SK-N-SH treated with all-trans-retinoic acid at 6 μM for 48 hours (cell line): ENCODE results near the gene CLDN8.

Source experiments
- ATAC-seq: fragments of 200-7000 bp; cut with Tn5 transposase; 3 replicates; pipeline ENCODE4 v1.9.1; 2020; ENCODE audit warnings: mild to moderate bottlenecking, moderate library complexity
- ARNTL ChIP-seq: fragments of 450-650 bp; formaldehyde crosslinking; IDR thresholded peaks from 2 replicates; pipeline ENCODE4 v1.5.0; 2020; ENCODE audit warnings: low read depth, mild to moderate bottlenecking, moderate library complexity, borderline replicate concordance
- BACH2 ChIP-seq: fragments of 250-450 bp; sonication (Bioruptor Pico); IDR thresholded peaks from 2 replicates; pipeline ENCODE4 v1.9.0; 2021; ENCODE audit warnings: mild to moderate bottlenecking, borderline replicate concordance
- CSDC2 ChIP-seq: fragments of 250-450 bp; sonication (Bioruptor Pico); IDR thresholded peaks from 2 replicates; pipeline ENCODE4 v1.5.0; 2020; ENCODE audit warnings: mild to moderate bottlenecking, moderate library complexity
- ESRRG ChIP-seq: fragments of 250-450 bp; sonication (Bioruptor Pico); IDR thresholded peaks from 2 replicates; pipeline ENCODE4 v1.6.1; 2021; ENCODE audit warnings: mild to moderate bottlenecking
- GLIS3 ChIP-seq: fragments of 250-450 bp; sonication (Bioruptor Pico); IDR thresholded peaks from 2 replicates; pipeline ENCODE4 v1.5.0; 2020; ENCODE audit warnings: mild to moderate bottlenecking, moderate library complexity
- ISL1 ChIP-seq: fragments of 250-450 bp; sonication (Bioruptor Pico); IDR thresholded peaks from 2 replicates; pipeline ENCODE4 v2.1.2; 2022; ENCODE audit warnings: mild to moderate bottlenecking, moderate library complexity
- OSR1 ChIP-seq: fragments of 250-450 bp; sonication (Bioruptor Pico); IDR thresholded peaks from 2 replicates; pipeline ENCODE4 v1.8.0; 2022; ENCODE audit warnings: moderate library complexity, mild to moderate bottlenecking, inconsistent platforms
- PPARA ChIP-seq: fragments of 250-450 bp; sonication (Bioruptor Pico); IDR thresholded peaks from 2 replicates; pipeline ENCODE4 v1.5.0; 2020; ENCODE audit warnings: mild to moderate bottlenecking, borderline replicate concordance
- RARB ChIP-seq: fragments of 250-450 bp; sonication (Bioruptor Pico); IDR thresholded peaks from 2 replicates; pipeline ENCODE4 v1.8.0; 2021; ENCODE audit warnings: mild to moderate bottlenecking, moderate library complexity
- TCF4 ChIP-seq: fragments of 250-450 bp; sonication (Bioruptor Pico); IDR thresholded peaks from 2 replicates; pipeline ENCODE4 v1.8.0; 2021; ENCODE audit warnings: mild to moderate bottlenecking, moderate library complexity, borderline replicate concordance
- TOX ChIP-seq: fragments of 250-450 bp; sonication (Bioruptor Pico); IDR thresholded peaks from 2 replicates; pipeline ENCODE4 v1.8.0; 2021; ENCODE audit warnings: mild to moderate bottlenecking, moderate library complexity, borderline replicate concordance
- ZFP3 ChIP-seq: fragments of 250-450 bp; sonication (Bioruptor Pico); IDR thresholded peaks from 2 replicates; pipeline ENCODE4 v1.5.0; 2020; ENCODE audit warnings: mild to moderate bottlenecking, moderate library complexity
- ZFP30 ChIP-seq: fragments of 450-650 bp; formaldehyde crosslinking; IDR thresholded peaks from 2 replicates; pipeline ENCODE4 v1.5.0; 2022; ENCODE audit warnings: mild to moderate bottlenecking, moderate library complexity
- ZNF565 ChIP-seq: fragments of 450-650 bp; formaldehyde crosslinking; conservative IDR thresholded peaks from 2 replicates; pipeline ENCODE4 v1.5.0; 2020; ENCODE audit warnings: low read depth, mild to moderate bottlenecking, moderate library complexity
- ZNF70 ChIP-seq: fragments of 450-650 bp; formaldehyde crosslinking; IDR thresholded peaks from 2 replicates; pipeline ENCODE4 v1.5.0; 2020; ENCODE audit warnings: mild to moderate bottlenecking, moderate library complexity
- ZNF8 ChIP-seq: fragments of 450-650 bp; formaldehyde crosslinking; IDR thresholded peaks from 2 replicates; pipeline ENCODE4 v1.5.0; 2020; ENCODE audit warnings: mild to moderate bottlenecking, moderate library complexity
- TF ChIP-seq, protein P1 (sequence below): fragments of 250-450 bp; sonication (Bioruptor Pico); IDR thresholded peaks from 2 replicates; pipeline ENCODE4 v1.8.0; 2021; ENCODE audit warnings: low read depth, mild to moderate bottlenecking, moderate library complexity, borderline replicate concordance
- TF ChIP-seq, protein P2 (sequence below): fragments of 250-450 bp; sonication (Bioruptor Pico); IDR thresholded peaks from 2 replicates; pipeline ENCODE4 v1.5.0; 2020; ENCODE audit warnings: mild to moderate bottlenecking, moderate library complexity
- TF ChIP-seq, protein P3 (sequence below): fragments of 250-450 bp; sonication (Bioruptor Pico); IDR thresholded peaks from 2 replicates; pipeline ENCODE4 v1.5.1; 2021; ENCODE audit warnings: mild to moderate bottlenecking, moderate library complexity
- TF ChIP-seq, protein P4 (sequence below): fragments of 250-450 bp; sonication (Bioruptor Pico); IDR thresholded peaks from 2 replicates; pipeline ENCODE4 v1.5.1; 2020; ENCODE audit warnings: low read depth, mild to moderate bottlenecking, moderate library complexity

Gene CLDN8

DNA sequence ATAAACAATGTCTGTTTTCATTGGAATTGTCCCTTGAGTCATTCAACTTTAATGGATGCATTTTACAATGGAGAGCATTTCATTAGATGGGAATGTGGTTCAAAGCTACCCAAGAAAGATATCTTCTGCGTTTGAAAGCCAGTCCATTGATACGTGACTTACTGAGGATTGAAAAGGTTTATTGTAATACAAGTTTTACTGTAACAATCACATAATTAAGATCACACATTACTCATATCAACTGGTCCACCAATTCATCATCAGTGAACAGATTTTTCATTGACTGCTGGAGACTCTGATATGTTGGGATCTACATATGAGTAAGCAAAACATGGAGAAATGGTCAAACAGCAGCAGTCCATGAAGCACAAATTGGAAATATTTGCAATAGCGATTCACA, 34.0 kb upstream of the CLDN8 start:
- ATAC-seq, result no peak
- TF ChIP-seq PPARA (no peak), ISL1 (CRISPR knock-in tag) (no peak), ZNF70 (no peak), ESRRG (CRISPR knock-in tag) (no peak), RARB (no peak), GLIS3 (no peak), TCF4 (no peak), ARNTL (CRISPR knock-in tag) (no peak), BACH2 (CRISPR knock-in tag) (no peak), ZFP30 (CRISPR knock-in tag) (no peak)
- TF ChIP-seq, protein P1, sequence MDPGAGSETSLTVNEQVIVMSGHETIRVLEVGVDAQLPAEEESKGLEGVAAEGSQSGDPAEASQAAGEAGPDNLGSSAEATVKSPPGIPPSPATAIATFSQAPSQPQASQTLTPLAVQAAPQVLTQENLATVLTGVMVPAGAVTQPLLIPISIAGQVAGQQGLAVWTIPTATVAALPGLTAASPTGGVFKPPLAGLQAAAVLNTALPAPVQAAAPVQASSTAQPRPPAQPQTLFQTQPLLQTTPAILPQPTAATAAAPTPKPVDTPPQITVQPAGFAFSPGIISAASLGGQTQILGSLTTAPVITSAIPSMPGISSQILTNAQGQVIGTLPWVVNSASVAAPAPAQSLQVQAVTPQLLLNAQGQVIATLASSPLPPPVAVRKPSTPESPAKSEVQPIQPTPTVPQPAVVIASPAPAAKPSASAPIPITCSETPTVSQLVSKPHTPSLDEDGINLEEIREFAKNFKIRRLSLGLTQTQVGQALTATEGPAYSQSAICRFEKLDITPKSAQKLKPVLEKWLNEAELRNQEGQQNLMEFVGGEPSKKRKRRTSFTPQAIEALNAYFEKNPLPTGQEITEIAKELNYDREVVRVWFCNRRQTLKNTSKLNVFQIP (CRISPR knock-in tag), result no peak
- TF ChIP-seq, protein P2, sequence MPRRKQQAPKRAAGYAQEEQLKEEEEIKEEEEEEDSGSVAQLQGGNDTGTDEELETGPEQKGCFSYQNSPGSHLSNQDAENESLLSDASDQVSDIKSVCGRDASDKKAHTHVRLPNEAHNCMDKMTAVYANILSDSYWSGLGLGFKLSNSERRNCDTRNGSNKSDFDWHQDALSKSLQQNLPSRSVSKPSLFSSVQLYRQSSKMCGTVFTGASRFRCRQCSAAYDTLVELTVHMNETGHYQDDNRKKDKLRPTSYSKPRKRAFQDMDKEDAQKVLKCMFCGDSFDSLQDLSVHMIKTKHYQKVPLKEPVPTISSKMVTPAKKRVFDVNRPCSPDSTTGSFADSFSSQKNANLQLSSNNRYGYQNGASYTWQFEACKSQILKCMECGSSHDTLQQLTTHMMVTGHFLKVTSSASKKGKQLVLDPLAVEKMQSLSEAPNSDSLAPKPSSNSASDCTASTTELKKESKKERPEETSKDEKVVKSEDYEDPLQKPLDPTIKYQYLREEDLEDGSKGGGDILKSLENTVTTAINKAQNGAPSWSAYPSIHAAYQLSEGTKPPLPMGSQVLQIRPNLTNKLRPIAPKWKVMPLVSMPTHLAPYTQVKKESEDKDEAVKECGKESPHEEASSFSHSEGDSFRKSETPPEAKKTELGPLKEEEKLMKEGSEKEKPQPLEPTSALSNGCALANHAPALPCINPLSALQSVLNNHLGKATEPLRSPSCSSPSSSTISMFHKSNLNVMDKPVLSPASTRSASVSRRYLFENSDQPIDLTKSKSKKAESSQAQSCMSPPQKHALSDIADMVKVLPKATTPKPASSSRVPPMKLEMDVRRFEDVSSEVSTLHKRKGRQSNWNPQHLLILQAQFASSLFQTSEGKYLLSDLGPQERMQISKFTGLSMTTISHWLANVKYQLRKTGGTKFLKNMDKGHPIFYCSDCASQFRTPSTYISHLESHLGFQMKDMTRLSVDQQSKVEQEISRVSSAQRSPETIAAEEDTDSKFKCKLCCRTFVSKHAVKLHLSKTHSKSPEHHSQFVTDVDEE (CRISPR knock-in tag), result no peak
- TF ChIP-seq, protein P3, sequence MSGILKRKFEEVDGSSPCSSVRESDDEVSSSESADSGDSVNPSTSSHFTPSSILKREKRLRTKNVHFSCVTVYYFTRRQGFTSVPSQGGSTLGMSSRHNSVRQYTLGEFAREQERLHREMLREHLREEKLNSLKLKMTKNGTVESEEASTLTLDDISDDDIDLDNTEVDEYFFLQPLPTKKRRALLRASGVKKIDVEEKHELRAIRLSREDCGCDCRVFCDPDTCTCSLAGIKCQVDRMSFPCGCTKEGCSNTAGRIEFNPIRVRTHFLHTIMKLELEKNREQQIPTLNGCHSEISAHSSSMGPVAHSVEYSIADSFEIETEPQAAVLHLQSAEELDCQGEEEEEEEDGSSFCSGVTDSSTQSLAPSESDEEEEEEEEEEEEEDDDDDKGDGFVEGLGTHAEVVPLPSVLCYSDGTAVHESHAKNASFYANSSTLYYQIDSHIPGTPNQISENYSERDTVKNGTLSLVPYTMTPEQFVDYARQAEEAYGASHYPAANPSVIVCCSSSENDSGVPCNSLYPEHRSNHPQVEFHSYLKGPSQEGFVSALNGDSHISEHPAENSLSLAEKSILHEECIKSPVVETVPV, result no peak

DNA sequence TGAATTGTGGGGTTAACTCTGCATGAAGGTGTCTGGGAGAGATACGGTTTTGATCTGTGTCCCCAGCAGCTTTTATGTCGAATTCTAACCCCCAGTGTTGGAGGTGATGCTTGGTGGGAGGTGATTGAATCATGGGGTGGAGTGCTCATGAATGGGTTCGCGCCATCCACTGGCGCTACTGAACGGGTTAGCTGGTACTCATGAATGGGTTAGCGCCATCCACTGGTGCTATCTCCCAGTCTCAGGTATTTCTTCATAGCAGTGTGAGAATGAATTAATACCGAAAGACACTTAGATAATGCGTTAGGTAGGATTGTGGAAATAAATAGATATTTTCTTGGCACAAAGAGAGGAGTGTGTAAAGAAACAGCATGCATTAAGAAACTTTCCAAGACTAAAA, 32.9 kb upstream of the CLDN8 start:
- TF ChIP-seq BACH2 (CRISPR knock-in tag) (no peak), ZFP30 (CRISPR knock-in tag) (no peak), ZFP3 (no peak), TOX (CRISPR knock-in tag) (no peak), ZNF8 (CRISPR knock-in tag) (no peak), OSR1 (CRISPR knock-in tag) (no peak), CSDC2 (CRISPR knock-in tag) (no peak), ZNF565 (CRISPR knock-in tag) (no peak), ESRRG (CRISPR knock-in tag) (no peak), TCF4 (no peak), GLIS3 (no peak)
- TF ChIP-seq, protein P1 (CRISPR knock-in tag), result no peak
- TF ChIP-seq, protein P3, result no peak
- TF ChIP-seq, protein P4, sequence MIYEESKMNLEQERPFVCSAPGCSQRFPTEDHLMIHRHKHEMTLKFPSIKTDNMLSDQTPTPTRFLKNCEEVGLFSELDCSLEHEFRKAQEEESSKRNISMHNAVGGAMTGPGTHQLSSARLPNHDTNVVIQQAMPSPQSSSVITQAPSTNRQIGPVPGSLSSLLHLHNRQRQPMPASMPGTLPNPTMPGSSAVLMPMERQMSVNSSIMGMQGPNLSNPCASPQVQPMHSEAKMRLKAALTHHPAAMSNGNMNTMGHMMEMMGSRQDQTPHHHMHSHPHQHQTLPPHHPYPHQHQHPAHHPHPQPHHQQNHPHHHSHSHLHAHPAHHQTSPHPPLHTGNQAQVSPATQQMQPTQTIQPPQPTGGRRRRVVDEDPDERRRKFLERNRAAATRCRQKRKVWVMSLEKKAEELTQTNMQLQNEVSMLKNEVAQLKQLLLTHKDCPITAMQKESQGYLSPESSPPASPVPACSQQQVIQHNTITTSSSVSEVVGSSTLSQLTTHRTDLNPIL (CRISPR knock-in tag), result no peak
- no peak for ATAC-seq

DNA sequence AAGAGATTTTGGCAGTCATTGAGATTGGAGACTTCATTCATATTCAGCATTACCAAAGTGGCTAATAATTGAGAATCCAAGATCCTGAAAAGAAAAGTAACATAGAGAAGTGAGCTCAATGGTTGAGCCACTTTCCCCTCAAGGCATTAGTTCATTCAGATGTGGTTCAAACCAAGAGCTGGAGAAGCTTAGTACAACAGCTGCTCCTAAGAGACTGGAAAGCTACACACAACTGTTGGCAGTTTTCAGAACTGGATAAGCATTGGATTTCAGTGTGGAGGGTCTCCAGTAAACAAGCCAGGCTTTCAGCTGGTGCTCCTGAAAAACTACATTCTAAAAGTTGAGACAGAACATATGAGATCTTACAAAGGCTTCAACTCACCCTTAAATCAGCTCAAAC, 29.2 kb upstream of the CLDN8 start:
- ATAC-seq, result no peak
- TF ChIP-seq RARB, result no peak
- TF ChIP-seq ESRRG (CRISPR knock-in tag), result no peak
- TF ChIP-seq, protein P2 (CRISPR knock-in tag), result no peak
- TF ChIP-seq, protein P3, result no peak
- TF ChIP-seq GLIS3, result no peak
- TF ChIP-seq TCF4, result no peak
- no peak for TF ChIP-seq ZNF70
- TF ChIP-seq ARNTL (CRISPR knock-in tag), result no peak
- TF ChIP-seq, protein P1 (CRISPR knock-in tag), result no peak
- TF ChIP-seq TOX (CRISPR knock-in tag), result no peak
